Transverse colon (tissue), 4 donors: ENCODE data around the gene NASP. TPM values are rescaled to one million over a fixed set of nuclear protein-coding genes. Genes with fewer than 3 reads are reported as not detected.
A peak's percentile ranks its signal among the peaks of the same experiment; 100 is the strongest.

Source experiments
- DNase-seq: peaks from one replicate; pipeline ENCODE4 v3.0.0-alpha.2; 2019
- H3K27ac ChIP-seq, 4 donors: fragments of 200-600 bp; sonication (generic); 2 replicates each; pipeline ENCODE4 v1.5.1; 2016 to 2018; ENCODE audit warnings: inconsistent platforms in 4 of 4
- H3K27me3 ChIP-seq: fragments of 200-600 bp; sonication (generic); 2 replicates; pipeline ENCODE4 v1.5.1; 2017; ENCODE audit warnings: inconsistent platforms
- H3K36me3 ChIP-seq, 4 donors: fragments of 200-600 bp; sonication (generic); 2 replicates each; pipeline ENCODE4 v1.5.1; 2017 to 2019; ENCODE audit warnings: inconsistent platforms in 4 of 4
- H3K4me1 ChIP-seq, 4 donors: fragments of 200-600 bp; sonication (generic); 2 replicates each; pipeline ENCODE4 v1.5.1; 2017 to 2020; ENCODE audit warnings: inconsistent platforms in 4 of 4
- H3K4me3 ChIP-seq, 4 donors: fragments of 200-600 bp; sonication (generic); 1 replicate in 1 of 4; 2 replicates in 3 of 4; pipeline versions ENCODE4 v1.5.1 to v1.6.1; 2017 to 2019; ENCODE audit warnings: inconsistent platforms in 4 of 4
- H3K9me3 ChIP-seq, 2 donors: fragments of 200-600 bp; sonication (generic); 2 replicates each; pipeline ENCODE4 v1.5.1; 2017 to 2019; ENCODE audit warnings: inconsistent platforms in 2 of 2
- EP300 ChIP-seq: sonication (generic); formaldehyde crosslinking; IDR thresholded peaks from one replicate; pipeline ENCODE4 v1.6.1; 2017; ENCODE audit warnings: antibody characterized with exemption, low read depth
- POLR2A ChIP-seq: fragments of 450-650 bp; IDR thresholded peaks from one replicate; pipeline ENCODE4 v1.6.1; 2016; ENCODE audit warnings: antibody characterized with exemption, mild to moderate bottlenecking, moderate library complexity
- POLR2AphosphoS5 ChIP-seq, 3 donors: sonication (generic); formaldehyde crosslinking; IDR thresholded peaks; one replicate each; pipeline ENCODE4 v1.6.1; 2016; ENCODE audit warnings: antibody characterized with exemption in 3 of 3
- WGBS, 2 donors: methylation state at CpG; one replicate each; pipeline ENCODE4 v1.1.5; 2018; ENCODE audit warnings: low coverage in 1 of 2; 5-methylcytosine and 5-hydroxymethylcytosine counted together
- in situ Hi-C, 4 donors: fragments of 200-750 bp; cut with MboI; loops; one replicate each; pipeline versions ENCODE4 v1.15.0 to v1.15.1; 2017; ENCODE audit warnings: low sequenced_read_pairs in 3 of 4, low pct_ligation_motif_present in 1 of 4, low pct_unique_long_range_greater_than_20kb in 1 of 4
- intact Hi-C: fragments of 100-400 bp; cut with DNase I; formaldehyde crosslinking; loops from one replicate; pipeline ENCODE4 v1.15.1; 2023; ENCODE audit warnings: low total_unique reads
- total RNA-seq, 4 donors: library from RNA; depleted of rRNA; stranded (reverse); fragments of >200 nt; gene quantifications; one replicate each; pipeline ENCODE4 v1.1.0, GENCODE V29; 2016
- TF ChIP-seq, protein P1 (sequence below), 5 experiments: fragments of 200-600 bp in 3 of 5; fragments of 450-650 bp in 2 of 5; sonication (generic) in 3 of 5; IDR thresholded peaks; 1 replicate in 2 of 5; 2 replicates in 3 of 5; pipeline ENCODE4 v1.5.1; 2016 to 2017; ENCODE audit warnings: antibody characterized with exemption in 5 of 5, inconsistent platforms in 3 of 5, mild to moderate bottlenecking in 2 of 5, moderate library complexity in 1 of 5

NASP gene
- total RNA-seq, 4 donors from 2014 or later: 34.4 to 62.2 (median 37.5) TPM

DNA sequence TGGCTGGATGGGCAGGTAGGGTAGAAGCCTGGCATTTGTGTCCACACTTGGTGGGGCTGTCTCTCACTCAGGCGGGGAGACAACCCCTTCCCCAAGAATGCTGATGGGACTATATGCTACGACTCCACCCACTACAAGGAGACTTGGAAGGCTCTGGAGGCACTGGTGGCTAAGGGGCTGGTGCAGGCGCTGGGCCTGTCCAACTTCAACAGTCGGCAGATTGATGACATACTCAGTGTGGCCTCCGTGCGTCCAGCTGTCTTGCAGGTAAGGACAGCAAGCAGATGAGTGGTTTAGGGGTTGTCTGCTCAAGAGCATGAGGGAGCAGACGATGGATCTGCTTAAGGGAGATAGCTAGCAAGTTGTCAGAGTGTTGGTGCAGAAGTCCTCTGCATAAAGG is 15.9 kb upstream of the NASP start:
- TF ChIP-seq POLR2A (no peak), EP300 (no peak), POLR2AphosphoS5 (IDR thresholded peaks at IDR 0.05) (no peak)
- TF ChIP-seq, protein P1, sequence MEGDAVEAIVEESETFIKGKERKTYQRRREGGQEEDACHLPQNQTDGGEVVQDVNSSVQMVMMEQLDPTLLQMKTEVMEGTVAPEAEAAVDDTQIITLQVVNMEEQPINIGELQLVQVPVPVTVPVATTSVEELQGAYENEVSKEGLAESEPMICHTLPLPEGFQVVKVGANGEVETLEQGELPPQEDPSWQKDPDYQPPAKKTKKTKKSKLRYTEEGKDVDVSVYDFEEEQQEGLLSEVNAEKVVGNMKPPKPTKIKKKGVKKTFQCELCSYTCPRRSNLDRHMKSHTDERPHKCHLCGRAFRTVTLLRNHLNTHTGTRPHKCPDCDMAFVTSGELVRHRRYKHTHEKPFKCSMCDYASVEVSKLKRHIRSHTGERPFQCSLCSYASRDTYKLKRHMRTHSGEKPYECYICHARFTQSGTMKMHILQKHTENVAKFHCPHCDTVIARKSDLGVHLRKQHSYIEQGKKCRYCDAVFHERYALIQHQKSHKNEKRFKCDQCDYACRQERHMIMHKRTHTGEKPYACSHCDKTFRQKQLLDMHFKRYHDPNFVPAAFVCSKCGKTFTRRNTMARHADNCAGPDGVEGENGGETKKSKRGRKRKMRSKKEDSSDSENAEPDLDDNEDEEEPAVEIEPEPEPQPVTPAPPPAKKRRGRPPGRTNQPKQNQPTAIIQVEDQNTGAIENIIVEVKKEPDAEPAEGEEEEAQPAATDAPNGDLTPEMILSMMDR (IDR thresholded peaks at IDR 0.05): no peak
- DNase-seq: no peak
- no peak overlapping the region for H3K4me3 ChIP-seq
- H3K27me3 ChIP-seq: no peaks in the 10 kb centered on the region
- H3K4me1 ChIP-seq: peaks cover 0 to 6% (median 2%) of the 10 kb centered on the region in 4 donors
- in situ Hi-C loops (loop anchor here in 3 of 4 donors (5.0 to 10.0 kb wide), 4 partner anchors 53 to 203 kb away; no protein-coding TSS in a partner anchor), intact Hi-C loops (loop anchor here (5.0 kb wide), 1 partner anchor 206 kb away; no protein-coding TSS in a partner anchor)
- H3K9me3 ChIP-seq: no peaks in the 10 kb centered on the region
- H3K36me3 ChIP-seq: peaks cover 0 to 27% (median 9%) of the 10 kb centered on the region in 4 donors
- H3K27ac ChIP-seq: no peak overlapping the region
- WGBS, 2 donors: 88 to 100% methylated on average over 1 to 7 of the region's 7 CpGs

- Histone ChIP-seq H3K4me3 (no peak overlapping the region), H3K4me1 (peaks cover 0 to 6% (median 2%) of the 10 kb centered on the region in 4 donors), H3K27me3 (no peaks in the 10 kb centered on the region), H3K27ac (no peak overlapping the region), H3K36me3 (peaks cover 0 to 22% (median 6%) of the 10 kb centered on the region in 4 donors), H3K9me3 (no peaks in the 10 kb centered on the region)
- TF ChIP-seq, protein P1 (IDR thresholded peaks at IDR 0.05): no peak
- TF ChIP-seq EP300: no peak
- no peak for TF ChIP-seq POLR2A
- no peak for TF ChIP-seq POLR2AphosphoS5 (IDR thresholded peaks at IDR 0.05)
- in situ Hi-C loops (loop anchor here in 3 of 4 donors (5.0 to 10.0 kb wide), 4 partner anchors 54 to 204 kb away; no protein-coding TSS in a partner anchor), intact Hi-C loops (loop anchor here (5.0 kb wide), 1 partner anchor 206 kb away; no protein-coding TSS in a partner anchor)
- DNase-seq: no peak
- WGBS, 2 donors: 77% methylated on average over 4 of the region's 4 CpGs; no CpG with 5 or more reads in 1 of the 2 donors
Observed at GRCh38 chr1:45568421-45568820, 15.4 kb upstream of the NASP start.

DNA sequence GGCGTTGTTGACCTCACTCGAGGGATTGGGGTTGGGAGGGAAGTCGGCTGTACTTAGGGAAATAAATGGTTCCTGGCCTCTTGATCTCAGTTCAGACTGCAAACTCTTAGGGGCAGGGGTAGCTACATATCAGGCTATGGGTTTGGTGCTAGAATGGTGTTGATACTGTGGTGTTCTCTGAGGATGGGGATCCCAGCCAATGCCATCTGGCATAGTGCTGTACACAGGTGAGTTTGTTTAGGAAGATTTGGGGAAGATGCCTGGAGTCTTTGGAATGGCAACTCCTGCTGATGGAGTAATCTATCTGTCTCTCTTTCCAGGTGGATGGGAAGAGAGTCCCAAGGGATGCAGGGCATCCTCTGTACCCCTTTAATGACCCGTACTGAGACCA is 14.3 kb upstream of the NASP start:
- Histone ChIP-seq H3K27me3 (no peaks in the 10 kb centered on the region), H3K27ac (no peak overlapping the region), H3K36me3 (peaks cover 0 to 15% (median 6%) of the 10 kb centered on the region in 4 donors), H3K4me3 (no peak overlapping the region), H3K9me3 (no peaks in the 10 kb centered on the region), H3K4me1 (peaks cover 0 to 6% (median 2%) of the 10 kb centered on the region in 4 donors)
- in situ Hi-C loops: loop anchor here in 3 of 4 donors (5.0 to 10.0 kb wide), 4 partner anchors 55 to 205 kb away; no protein-coding TSS in a partner anchor
- DNase-seq: no peak
- intact Hi-C loops: loop anchor here (5.0 kb wide), 1 partner anchor 207 kb away; no protein-coding TSS in a partner anchor
- TF ChIP-seq EP300 (no peak), POLR2A (no peak), POLR2AphosphoS5 (IDR thresholded peaks at IDR 0.05) (no peak)
- TF ChIP-seq, protein P1 (IDR thresholded peaks at IDR 0.05): no peak
- WGBS, 2 donors: 59% methylated on average over 4 of the region's 4 CpGs; no CpG with 5 or more reads in 1 of the 2 donors

GRCh38 chr1:45569962-45570581 is 13.8 kb upstream of the NASP start:
- Histone ChIP-seq H3K4me1 (peaks cover 0 to 6% (median 2%) of the 10 kb centered on the region in 4 donors), H3K9me3 (no peaks in the 10 kb centered on the region), H3K4me3 (no peak overlapping the region), H3K27me3 (no peaks in the 10 kb centered on the region), H3K27ac (no peak overlapping the region), H3K36me3 (peaks cover 0 to 15% (median 6%) of the 10 kb centered on the region in 4 donors)
- intact Hi-C loops: loop anchor here (5.0 kb wide), 1 partner anchor 208 kb away; no protein-coding TSS in a partner anchor
- in situ Hi-C loops: loop anchor here (5.0 to 10.0 kb wide), 6 partner anchors 55 to 225 kb away; partner anchors contain the start of genes CCDC163 (in 1 of the 4), MMACHC (in 1 of the 4), MUTYH (in 1 of the 4) and TOE1 (in 1 of the 4)
- 0 to 13% methylated on average over 1 to 8 of the region's 8 CpGs for WGBS, 2 donors
- DNase-seq: peak; percentile 76
- TF ChIP-seq, protein P1 (IDR thresholded peaks at IDR 0.05): peak; percentile 95 to 99 (median 97)
- TF ChIP-seq EP300: no peak
- no peak for TF ChIP-seq POLR2A
- peak in 1 of 3 donors; percentile 43 for TF ChIP-seq POLR2AphosphoS5 (IDR thresholded peaks at IDR 0.05)
